ENCODE measurements around the gene KIF4A.
"Not testable (repeated sequence)": the region's sequence is repeated elsewhere in the genome, so short reads cannot be mapped to it uniquely, and the experiment has no call there.

Gene KIF4A

DNA sequence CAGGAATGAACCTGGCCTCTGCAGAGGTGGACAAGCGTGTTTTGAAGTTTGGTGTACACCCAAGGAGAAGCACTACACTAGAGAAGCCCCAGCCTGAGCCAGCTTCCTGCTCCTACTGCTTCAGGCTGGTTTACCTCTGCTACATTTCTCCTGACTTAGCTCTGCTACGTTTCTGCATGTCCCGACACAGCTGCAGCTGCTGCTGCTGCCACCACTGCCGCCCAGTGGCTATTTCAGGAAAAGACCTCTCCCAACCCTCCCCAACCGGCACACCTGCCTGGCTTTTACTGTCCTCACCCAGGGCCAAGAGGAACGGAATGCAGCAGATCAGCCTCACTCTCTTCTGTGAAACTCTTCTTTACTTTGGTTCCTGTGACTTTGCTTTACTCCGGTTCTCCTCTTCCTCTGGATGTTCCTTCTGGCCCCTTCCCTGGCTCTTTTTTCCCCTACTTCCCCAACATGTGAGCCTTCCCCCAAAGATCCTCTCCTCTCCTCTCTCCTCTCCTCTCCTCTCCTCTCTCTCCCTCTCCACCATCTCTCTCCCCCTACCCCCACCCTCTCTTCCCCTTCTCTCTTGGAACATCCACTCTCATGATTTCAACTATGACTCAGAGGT is 26.8 kb upstream of the KIF4A start:
- TF ChIP-seq, protein P1, sequence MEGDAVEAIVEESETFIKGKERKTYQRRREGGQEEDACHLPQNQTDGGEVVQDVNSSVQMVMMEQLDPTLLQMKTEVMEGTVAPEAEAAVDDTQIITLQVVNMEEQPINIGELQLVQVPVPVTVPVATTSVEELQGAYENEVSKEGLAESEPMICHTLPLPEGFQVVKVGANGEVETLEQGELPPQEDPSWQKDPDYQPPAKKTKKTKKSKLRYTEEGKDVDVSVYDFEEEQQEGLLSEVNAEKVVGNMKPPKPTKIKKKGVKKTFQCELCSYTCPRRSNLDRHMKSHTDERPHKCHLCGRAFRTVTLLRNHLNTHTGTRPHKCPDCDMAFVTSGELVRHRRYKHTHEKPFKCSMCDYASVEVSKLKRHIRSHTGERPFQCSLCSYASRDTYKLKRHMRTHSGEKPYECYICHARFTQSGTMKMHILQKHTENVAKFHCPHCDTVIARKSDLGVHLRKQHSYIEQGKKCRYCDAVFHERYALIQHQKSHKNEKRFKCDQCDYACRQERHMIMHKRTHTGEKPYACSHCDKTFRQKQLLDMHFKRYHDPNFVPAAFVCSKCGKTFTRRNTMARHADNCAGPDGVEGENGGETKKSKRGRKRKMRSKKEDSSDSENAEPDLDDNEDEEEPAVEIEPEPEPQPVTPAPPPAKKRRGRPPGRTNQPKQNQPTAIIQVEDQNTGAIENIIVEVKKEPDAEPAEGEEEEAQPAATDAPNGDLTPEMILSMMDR (IDR thresholded peaks at IDR 0.05; ENCODE audit: low read depth, low read length), result peak; percentile 70
- no peak overlapping the region for H3K4me3 ChIP-seq (ENCODE audit: low read depth, low read length)

DNA sequence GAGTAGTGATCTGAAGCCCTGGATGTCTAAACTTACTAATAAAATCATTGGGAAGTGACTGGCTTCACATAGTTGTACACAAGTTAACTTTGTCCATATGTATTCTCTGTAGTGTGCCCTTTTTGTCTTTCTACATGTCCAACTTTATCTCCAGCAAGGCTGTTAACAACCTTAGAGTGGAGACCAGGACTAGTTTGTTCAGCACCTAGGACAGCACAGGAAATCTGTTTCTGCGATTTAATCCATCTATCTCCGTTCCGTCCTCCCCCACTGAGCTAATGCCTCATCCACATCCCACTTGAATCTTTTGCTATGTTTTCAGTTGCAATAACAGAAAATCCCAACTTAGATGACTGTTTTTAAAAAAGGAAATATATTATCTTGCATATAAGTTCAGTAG is 25.1 kb upstream of the KIF4A start:
- TF ChIP-seq, protein P1 (IDR thresholded peaks at IDR 0.05; ENCODE audit: low read depth, low read length), result no peak
- no peak overlapping the region for H3K4me3 ChIP-seq (ENCODE audit: low read depth, low read length)

DNA sequence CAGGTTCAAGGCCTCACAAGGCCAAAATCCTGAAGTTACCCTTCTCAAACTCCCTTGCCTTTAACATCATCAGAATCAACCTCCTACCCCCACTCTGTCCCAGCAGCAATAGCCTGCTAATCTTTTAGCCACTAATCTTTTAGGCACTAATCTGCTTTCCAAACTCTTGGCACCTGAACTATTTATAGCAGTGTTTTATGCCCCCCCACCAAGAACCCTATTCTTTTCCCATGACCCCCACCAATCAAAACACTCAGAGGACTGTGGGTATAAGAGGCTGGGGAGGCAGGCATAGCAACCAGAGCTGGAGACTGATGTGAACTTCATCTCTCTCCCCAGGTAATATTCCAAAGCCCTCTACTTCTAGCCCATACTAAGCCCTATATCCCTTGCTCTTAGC is 21.9 kb upstream of the KIF4A start, which contains the start of gene ARR3:
Gene ARR3 (plus strand): TSS at position 301 of the 400 bp plus-strand sequence. CDS start 1,052 bp downstream, outside the sequence.
- no peak within 1 kb of the TSS for H3K4me3 ChIP-seq (ENCODE audit: low read depth, low read length)
- TF ChIP-seq, protein P1 (IDR thresholded peaks at IDR 0.05; ENCODE audit: low read depth, low read length), result no peak

DNA sequence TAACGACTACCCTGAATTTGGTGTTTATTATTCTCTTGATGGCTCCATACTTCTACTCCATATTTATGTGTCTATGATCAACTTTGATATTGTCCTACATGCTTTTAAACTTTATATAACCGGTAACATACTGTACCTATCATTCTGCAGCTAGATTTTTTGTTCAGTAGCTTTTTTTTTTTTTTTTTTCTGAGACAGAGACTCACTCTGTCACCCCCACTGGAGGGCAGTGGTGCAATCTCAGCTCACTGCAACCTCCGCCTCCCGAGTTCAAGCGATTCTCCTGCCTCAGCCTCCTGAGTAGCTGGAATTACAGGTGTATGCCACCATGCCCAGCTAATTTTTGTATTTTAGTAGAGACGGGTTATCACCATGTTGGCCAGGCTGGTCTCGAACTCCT is 15.9 kb upstream of the KIF4A start:
- not testable (repeated sequence) for H3K4me3 ChIP-seq (ENCODE audit: low read depth, low read length)

DNA sequence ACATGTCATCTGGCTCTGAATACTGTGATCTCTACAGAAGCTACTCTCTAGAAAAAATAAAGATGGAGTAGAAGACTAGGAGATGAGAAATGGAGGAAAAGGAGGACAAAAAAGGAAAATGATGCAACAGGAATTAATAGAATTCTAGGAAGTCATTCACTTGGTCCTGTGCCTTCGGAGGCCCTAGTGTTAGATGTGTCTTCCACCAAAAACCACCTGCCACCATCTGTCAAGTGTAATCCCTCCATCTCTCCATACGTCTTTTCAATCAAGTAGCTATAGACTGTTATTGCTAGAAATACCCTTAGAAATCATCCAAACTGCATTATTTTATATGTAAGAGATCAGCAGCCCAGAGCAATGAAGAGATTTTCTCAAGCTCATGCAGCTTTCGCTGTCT is 10.8 kb upstream of the KIF4A start:
- TF ChIP-seq, protein P1 (IDR thresholded peaks at IDR 0.05; ENCODE audit: low read depth, low read length), result no peak
- H3K4me3 ChIP-seq (ENCODE audit: low read depth, low read length), result no peak overlapping the region

DNA sequence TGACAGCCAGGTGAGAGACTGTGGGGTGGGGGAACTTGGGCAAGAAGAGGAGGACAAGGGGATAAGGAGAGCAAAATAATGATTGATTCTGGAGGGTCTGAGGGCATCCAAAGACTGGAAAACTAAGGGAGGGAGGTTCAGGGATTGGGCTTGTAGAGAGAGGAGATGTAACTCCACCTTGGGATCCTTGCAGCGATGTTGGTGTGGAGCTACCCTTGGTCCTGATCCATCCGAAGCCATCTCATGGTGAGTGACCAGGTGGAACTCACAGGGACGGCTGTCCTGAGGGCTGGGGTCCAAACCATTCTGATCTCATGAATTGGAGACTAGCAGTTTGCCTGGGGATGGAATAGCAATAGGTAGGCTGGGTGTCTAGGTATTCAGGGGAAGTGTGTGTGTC is 9.3 kb upstream of the KIF4A start:
- no peak overlapping the region for H3K4me3 ChIP-seq (ENCODE audit: low read depth, low read length)
- TF ChIP-seq, protein P1 (IDR thresholded peaks at IDR 0.05; ENCODE audit: low read depth, low read length), result no peak

DNA sequence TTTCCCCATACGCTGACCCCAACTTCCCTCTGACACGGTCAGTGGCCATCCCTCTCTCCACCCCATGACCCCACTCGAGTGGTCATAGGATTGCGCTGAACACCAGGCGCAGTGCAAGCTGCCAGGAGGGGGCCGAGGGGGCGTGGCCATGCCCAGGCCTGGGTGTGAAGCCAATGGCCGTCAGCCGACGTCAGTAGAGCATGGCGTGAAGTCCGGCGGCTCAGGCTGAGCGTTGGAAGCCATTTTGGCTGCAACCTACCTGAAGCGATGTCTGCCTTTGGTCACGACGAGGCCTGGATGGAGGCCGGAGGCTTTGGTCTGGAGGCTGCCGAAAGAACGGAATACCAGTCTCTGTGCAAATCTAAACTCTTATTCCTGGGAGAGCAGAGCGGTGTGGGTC is 8.0 kb upstream of the KIF4A start, which contains the start of gene RAB41:
Gene RAB41 (plus strand): TSS at position 222 of the 400 bp plus-strand sequence. CDS start 46 bp downstream, at position 268.
- TF ChIP-seq, protein P1 (IDR thresholded peaks at IDR 0.05; ENCODE audit: low read depth, low read length), result no peak

More for the DNA sequence above, 8.0 kb upstream of the KIF4A start, which contains the start of gene RAB41:
- no peak within 1 kb of the TSS for H3K4me3 ChIP-seq (ENCODE audit: low read depth, low read length)

Measured in WI38 (cell line).